Raji (cell line): ENCODE data around the gene AP3M1.

Experiments used
- POLR2A ChIP-seq: IDR thresholded peaks from 2 replicates; pipeline ENCODE4 v1.6.1; 2011; ENCODE audit warnings: low read depth, low read length, control low read depth; ENCODE audit not compliant: insufficient read depth

AP3M1 gene

DNA sequence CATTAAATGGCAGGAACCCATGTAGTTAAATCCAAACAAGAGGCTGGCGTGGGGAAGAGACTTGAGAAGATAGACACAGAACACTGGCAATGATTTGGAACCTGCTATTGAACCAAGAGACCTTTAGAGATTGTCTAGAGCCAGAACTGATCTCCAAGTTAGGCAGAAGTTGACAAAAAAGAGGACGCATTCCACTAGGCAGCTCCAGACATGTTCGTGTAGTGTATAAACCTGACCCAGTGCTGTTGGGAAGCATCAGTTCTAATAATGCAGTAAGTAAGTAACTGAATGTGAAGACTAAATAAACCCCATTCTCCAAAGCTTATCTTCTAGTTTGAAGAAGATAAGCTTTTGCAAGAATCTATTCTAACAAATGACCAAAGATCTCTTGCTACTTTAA lies 50.8 kb downstream of the AP3M1 start:
- no peak for TF ChIP-seq POLR2A

GRCh38 chr10:74099420-74099819 lies 51.2 kb downstream of the AP3M1 start:
- TF ChIP-seq POLR2A: no peak

- no peak for TF ChIP-seq POLR2A
Observed at GRCh38 chr10:74097776-74098175, 52.9 kb downstream of the AP3M1 start.

GRCh38 chr10:74096777-74097176 lies 53.9 kb downstream of the AP3M1 start:
- TF ChIP-seq POLR2A: no peak

- no peak for TF ChIP-seq POLR2A
Observed at GRCh38 chr10:74094231-74094630, 56.4 kb downstream of the AP3M1 start.

GRCh38 chr10:74093530-74094164 lies 57.0 kb downstream of the AP3M1 start:
- no peak for TF ChIP-seq POLR2A

DNA sequence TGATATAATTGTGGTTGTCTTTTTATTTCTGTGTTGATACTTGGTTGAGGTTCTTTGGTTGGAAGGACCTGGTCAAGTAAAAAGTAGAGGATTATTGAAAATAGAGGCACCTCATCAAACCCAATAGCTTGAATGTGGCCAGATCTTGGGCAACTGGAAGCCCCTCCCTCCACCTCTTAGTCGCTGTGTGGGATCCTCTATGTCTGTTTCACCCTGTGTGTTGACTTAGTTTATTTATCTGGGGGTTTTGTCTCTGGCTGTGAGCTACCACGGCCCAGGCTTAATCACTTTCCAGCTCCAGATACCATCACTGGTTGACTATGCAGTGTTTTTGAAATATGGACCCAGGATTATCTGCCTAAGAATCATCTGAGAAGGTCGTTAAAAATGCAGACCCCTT lies 58.3 kb downstream of the AP3M1 start:
- TF ChIP-seq POLR2A: no peak

DNA sequence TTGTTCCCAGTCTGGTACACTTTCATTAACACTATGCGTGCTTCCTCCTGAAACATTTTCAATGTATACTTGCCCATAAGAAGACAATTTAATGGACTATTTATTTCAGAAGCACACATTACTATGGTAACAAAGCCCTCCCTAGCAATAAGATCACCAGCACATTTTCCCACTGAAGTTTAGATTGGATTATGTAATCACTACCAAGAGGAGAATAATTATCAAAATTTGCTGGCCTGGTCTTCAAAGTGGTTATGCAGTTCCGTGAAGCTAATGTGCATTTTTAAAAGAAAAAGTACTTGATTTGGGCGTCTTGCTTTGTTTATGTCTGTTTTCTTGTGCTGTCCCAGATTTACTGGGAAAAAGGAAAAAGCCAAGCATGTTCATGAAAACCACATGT lies 61.9 kb downstream of the AP3M1 start:
- no peak for TF ChIP-seq POLR2A

DNA sequence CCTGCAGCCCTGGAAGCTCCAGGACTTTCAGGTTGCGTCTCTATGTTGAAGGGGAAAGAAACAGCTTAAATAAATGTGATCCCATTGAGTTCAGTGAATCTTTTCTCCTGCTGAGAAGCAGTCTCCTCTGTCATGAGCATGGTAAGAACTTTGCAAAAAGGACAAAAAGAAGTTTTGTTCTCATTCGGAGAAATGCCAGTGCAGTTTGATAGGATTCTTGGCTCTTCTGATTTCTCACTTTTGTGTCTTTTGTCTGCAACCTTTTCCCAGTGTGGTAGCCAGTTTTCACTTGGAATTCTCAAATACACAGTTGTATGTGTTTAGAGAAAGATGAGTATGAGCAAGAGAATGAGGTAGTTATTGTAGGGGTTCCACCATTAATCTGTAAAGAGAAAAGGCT lies 64.3 kb downstream of the AP3M1 start:
- TF ChIP-seq POLR2A: no peak

DNA sequence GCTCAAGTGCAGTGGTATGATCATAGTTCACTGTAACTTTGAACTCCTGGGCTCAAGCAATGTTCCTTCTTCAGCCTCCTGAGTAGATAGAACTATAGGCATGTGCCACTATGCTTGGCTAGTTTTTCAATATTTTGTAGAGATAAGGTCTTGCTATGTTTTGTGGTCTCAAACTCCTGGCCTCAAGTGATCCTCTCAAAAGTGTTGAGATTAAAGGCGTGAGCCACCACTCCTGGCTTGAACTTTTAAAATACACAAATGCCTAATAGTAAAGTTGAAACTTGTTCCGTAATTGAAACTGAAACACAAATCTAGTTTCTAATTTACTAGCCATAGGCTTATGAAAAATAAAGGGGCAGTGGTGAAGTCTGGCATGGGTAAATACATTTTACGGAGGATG lies 65.7 kb downstream of the AP3M1 start:
- no peak for TF ChIP-seq POLR2A

GRCh38 chr10:74083304-74083703 lies 67.3 kb downstream of the AP3M1 start:
- no peak for TF ChIP-seq POLR2A

GRCh38 chr10:74081941-74082718 lies 68.5 kb downstream of the AP3M1 start:
- TF ChIP-seq POLR2A: no peak

GRCh38 chr10:74081192-74081803 lies 69.3 kb downstream of the AP3M1 start:
- no peak for TF ChIP-seq POLR2A

DNA sequence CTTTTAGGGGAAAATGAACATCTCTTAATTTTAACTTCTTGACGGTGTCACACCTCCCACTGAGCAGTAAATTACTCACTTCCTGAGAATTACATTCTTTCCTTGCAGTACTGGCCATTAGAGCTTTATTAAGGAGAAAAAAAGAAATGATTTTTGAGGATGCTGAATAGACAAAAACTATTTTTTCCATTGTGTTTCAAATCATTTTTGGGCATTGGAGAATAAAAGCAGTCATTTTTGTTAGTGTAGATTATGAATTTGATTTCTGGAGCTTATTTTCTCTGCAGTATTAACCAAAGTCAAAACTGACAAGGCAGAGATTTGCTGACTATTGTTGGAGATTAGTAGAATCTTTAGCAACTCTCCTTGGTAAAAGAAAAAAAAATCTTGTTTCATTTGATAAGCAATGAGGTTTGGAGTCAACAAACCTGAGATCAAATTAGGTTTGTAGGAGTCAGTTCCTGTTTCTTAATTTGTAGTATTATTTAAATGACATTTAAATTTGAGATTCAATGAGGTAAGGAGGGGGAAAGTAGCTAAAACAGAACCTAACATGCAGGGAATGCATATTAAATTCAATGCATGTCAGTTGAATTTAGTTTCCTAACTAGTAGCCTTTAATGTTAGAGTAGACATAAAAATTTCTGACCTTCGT lies 70.6 kb downstream of the AP3M1 start:
- no peak for TF ChIP-seq POLR2A

- TF ChIP-seq POLR2A: no peak
Observed at GRCh38 chr10:74079028-74079935, 71.3 kb downstream of the AP3M1 start.
